ENCODE data around the gene ADAMTS18. TPM values are rescaled to one million over a fixed set of nuclear protein-coding genes. Genes with fewer than 3 reads are reported as not detected.

The ADAMTS18 gene
- total RNA-seq, 2 donors from 2014 or later = not detected

- no peak for ATAC-seq
Measured at GRCh38 chr16:77409311-77409710, 25.5 kb downstream of the ADAMTS18 start.

GRCh38 chr16:77408607-77409006, 26.2 kb downstream of the ADAMTS18 start:
- no peak overlapping the region for H3K27ac Mint-ChIP-seq

More at GRCh38 chr16:77409311-77409710, 25.5 kb downstream of the ADAMTS18 start:
- Mint-ChIP-seq H3K36me3 (no peaks in the 10 kb centered on the region), H3K9me3 (peaks cover 0 to 5% of the 10 kb centered on the region in 2 donors), H3K27ac (no peak overlapping the region)
- no peak for DNase-seq (ENCODE audit: low spot score in 2 of 2)

GRCh38 chr16:77406680-77407079, 28.2 kb downstream of the ADAMTS18 start:
- no peak for DNase-seq (ENCODE audit: low spot score in 2 of 2)
- Mint-ChIP-seq H3K27ac (no peak overlapping the region), H3K36me3 (no peaks in the 10 kb centered on the region), H3K9me3 (peaks cover 0 to 5% of the 10 kb centered on the region in 2 donors)
- no peak for ATAC-seq

More at GRCh38 chr16:77408607-77409006, 26.2 kb downstream of the ADAMTS18 start:
- Mint-ChIP-seq H3K9me3 (peaks cover 0 to 5% of the 10 kb centered on the region in 2 donors), H3K36me3 (no peaks in the 10 kb centered on the region)
- DNase-seq (ENCODE audit: low spot score in 2 of 2) (no peak), ATAC-seq (peak; percentile 7 to 96)

GRCh38 chr16:77404775-77405174, 30.1 kb downstream of the ADAMTS18 start:
- no peak overlapping the region for H3K27ac Mint-ChIP-seq
- H3K9me3 Mint-ChIP-seq = no peaks in the 10 kb centered on the region
- no peak for ATAC-seq
- H3K36me3 Mint-ChIP-seq = no peaks in the 10 kb centered on the region
- no peak for DNase-seq (ENCODE audit: low spot score in 2 of 2)

GRCh38 chr16:77403732-77404131, 31.1 kb downstream of the ADAMTS18 start:
- H3K9me3 Mint-ChIP-seq = no peaks in the 10 kb centered on the region
- H3K27ac Mint-ChIP-seq = no peak overlapping the region
- ATAC-seq (no peak), DNase-seq (ENCODE audit: low spot score in 2 of 2) (no peak)
- H3K36me3 Mint-ChIP-seq = no peaks in the 10 kb centered on the region

GRCh38 chr16:77402672-77403071, 32.2 kb downstream of the ADAMTS18 start:
- Mint-ChIP-seq H3K27ac (no peak overlapping the region), H3K9me3 (peaks cover 0 to 4% of the 10 kb centered on the region in 2 donors), H3K36me3 (no peaks in the 10 kb centered on the region)
- ATAC-seq (no peak), DNase-seq (ENCODE audit: low spot score in 2 of 2) (no peak)

- DNase-seq (ENCODE audit: low spot score in 2 of 2) = no peak
- no peak overlapping the region for H3K27ac Mint-ChIP-seq
- ATAC-seq = no peak
- H3K9me3 Mint-ChIP-seq = peaks cover 0 to 4% of the 10 kb centered on the region in 2 donors
- no peaks in the 10 kb centered on the region for H3K36me3 Mint-ChIP-seq
Measured at GRCh38 chr16:77402118-77402517, 32.7 kb downstream of the ADAMTS18 start.

- no peaks in the 10 kb centered on the region for H3K36me3 Mint-ChIP-seq
- DNase-seq (ENCODE audit: low spot score in 2 of 2) (no peak), ATAC-seq (no peak)
- peaks cover 0 to 4% of the 10 kb centered on the region in 2 donors for H3K9me3 Mint-ChIP-seq
- no peak overlapping the region for H3K27ac Mint-ChIP-seq
Measured at GRCh38 chr16:77399546-77399945, 35.3 kb downstream of the ADAMTS18 start.

- no peaks in the 10 kb centered on the region for H3K36me3 Mint-ChIP-seq
- H3K27ac Mint-ChIP-seq = no peak overlapping the region
- DNase-seq (ENCODE audit: low spot score in 2 of 2) (no peak), ATAC-seq (no peak)
- peaks cover 0 to 4% of the 10 kb centered on the region in 2 donors for H3K9me3 Mint-ChIP-seq
Measured at GRCh38 chr16:77399066-77399465, 35.8 kb downstream of the ADAMTS18 start.

GRCh38 chr16:77398495-77398894, 36.3 kb downstream of the ADAMTS18 start:
- Mint-ChIP-seq H3K27ac (no peak overlapping the region), H3K9me3 (peaks cover 0 to 4% of the 10 kb centered on the region in 2 donors), H3K36me3 (no peaks in the 10 kb centered on the region)
- no peak for DNase-seq (ENCODE audit: low spot score in 2 of 2)
- ATAC-seq = no peak

- Mint-ChIP-seq H3K27ac (no peak overlapping the region), H3K36me3 (no peaks in the 10 kb centered on the region), H3K9me3 (peaks cover 4 to 7% of the 10 kb centered on the region in 2 donors)
- ATAC-seq (no peak), DNase-seq (ENCODE audit: low spot score in 2 of 2) (no peak)
Measured at GRCh38 chr16:77396461-77396860, 38.4 kb downstream of the ADAMTS18 start.

GRCh38 chr16:77394699-77395098, 40.1 kb downstream of the ADAMTS18 start:
- no peaks in the 10 kb centered on the region for H3K36me3 Mint-ChIP-seq
- DNase-seq (ENCODE audit: low spot score in 2 of 2) (no peak), ATAC-seq (no peak)
- H3K9me3 Mint-ChIP-seq = peaks cover 4 to 7% of the 10 kb centered on the region in 2 donors
- no peak overlapping the region for H3K27ac Mint-ChIP-seq

- DNase-seq (ENCODE audit: low spot score in 2 of 2) (no peak), ATAC-seq (no peak)
- Mint-ChIP-seq H3K27ac (no peak overlapping the region), H3K36me3 (no peaks in the 10 kb centered on the region), H3K9me3 (peaks cover 4 to 7% of the 10 kb centered on the region in 2 donors)
Measured at GRCh38 chr16:77393955-77394354, 40.9 kb downstream of the ADAMTS18 start.

- no peak for ATAC-seq
- Mint-ChIP-seq H3K27ac (no peak overlapping the region), H3K36me3 (no peaks in the 10 kb centered on the region), H3K9me3 (peaks cover 0 to 7% of the 10 kb centered on the region in 2 donors)
- no peak for DNase-seq (ENCODE audit: low spot score in 2 of 2)
Measured at GRCh38 chr16:77387815-77388209, 47.0 kb downstream of the ADAMTS18 start.

GRCh38 chr16:77386831-77387814, 47.7 kb downstream of the ADAMTS18 start:
- H3K9me3 Mint-ChIP-seq = no peaks in the 10 kb centered on the region
- no peak overlapping the region for H3K27ac Mint-ChIP-seq
- DNase-seq (ENCODE audit: low spot score in 2 of 2) (no peak), ATAC-seq (no peak)
- H3K36me3 Mint-ChIP-seq = no peaks in the 10 kb centered on the region

- ATAC-seq (no peak), DNase-seq (ENCODE audit: low spot score in 2 of 2) (no peak)
- no peak overlapping the region for H3K27ac Mint-ChIP-seq
- no peaks in the 10 kb centered on the region for H3K36me3 Mint-ChIP-seq
- H3K9me3 Mint-ChIP-seq = peaks cover 0 to 2% of the 10 kb centered on the region in 2 donors
Measured at GRCh38 chr16:77385481-77385880, 49.4 kb downstream of the ADAMTS18 start.

GRCh38 chr16:77383606-77384187, 51.1 kb downstream of the ADAMTS18 start:
- DNase-seq (ENCODE audit: low spot score in 2 of 2) (no peak), ATAC-seq (no peak)
- Mint-ChIP-seq H3K9me3 (peaks cover 0 to 2% of the 10 kb centered on the region in 2 donors), H3K36me3 (no peaks in the 10 kb centered on the region), H3K27ac (no peak overlapping the region)
